Cerebellar nuclear complex (tissue), 1 donor: Measurements from ENCODE around the gene PDS5B.
"Not testable (repeated sequence)": the region's sequence is repeated elsewhere in the genome, so short reads cannot be mapped to it uniquely, and the experiment has no call there.

Experiments used
- DNase-seq, 2 experiments: peaks; one replicate each; lab custom pipeline; 2025; lab: John Stamatoyannopoulos, UW

The PDS5B gene

DNA sequence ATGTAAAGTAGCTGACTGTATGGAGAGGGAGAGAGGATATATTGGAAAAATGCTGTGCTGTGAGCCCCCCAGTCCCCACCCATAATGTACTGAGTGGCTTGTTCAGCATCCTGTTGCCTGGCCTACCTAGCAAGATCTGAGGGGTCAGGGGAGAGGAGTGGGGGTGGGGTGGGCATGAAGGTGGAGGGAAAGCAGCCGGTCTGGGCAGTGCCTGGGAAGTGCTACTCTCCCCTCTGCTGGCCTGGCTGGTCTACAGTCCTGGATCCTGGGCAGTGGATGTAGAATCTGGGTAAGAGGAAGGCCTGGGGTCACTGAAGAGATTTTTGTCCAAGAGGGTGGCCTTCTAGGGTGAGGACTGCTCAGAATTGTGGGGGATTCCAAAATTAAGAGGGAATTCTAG is 210.5 kb downstream of the PDS5B start:
- no peak for DNase-seq

DNA sequence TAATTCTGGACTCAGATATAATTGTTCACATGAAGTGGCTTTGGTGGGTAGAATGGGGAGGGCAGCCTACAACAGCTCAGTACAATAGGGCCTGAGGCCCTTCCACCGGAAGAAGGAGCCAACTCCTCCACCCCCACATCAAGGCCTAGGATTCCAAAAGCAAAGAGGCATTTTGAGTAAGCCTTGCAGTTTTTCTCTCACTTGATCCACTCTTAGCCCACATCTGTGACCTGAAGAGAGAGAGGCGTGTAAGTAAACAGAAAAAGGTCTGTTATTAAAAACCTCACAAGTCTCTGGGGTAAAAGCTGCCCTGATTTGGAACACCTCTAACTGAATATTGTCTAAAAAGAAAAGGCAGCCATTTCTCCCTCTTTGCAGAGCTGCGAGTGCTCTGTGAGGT is 215.9 kb downstream of the PDS5B start:
- DNase-seq: no peak

DNA sequence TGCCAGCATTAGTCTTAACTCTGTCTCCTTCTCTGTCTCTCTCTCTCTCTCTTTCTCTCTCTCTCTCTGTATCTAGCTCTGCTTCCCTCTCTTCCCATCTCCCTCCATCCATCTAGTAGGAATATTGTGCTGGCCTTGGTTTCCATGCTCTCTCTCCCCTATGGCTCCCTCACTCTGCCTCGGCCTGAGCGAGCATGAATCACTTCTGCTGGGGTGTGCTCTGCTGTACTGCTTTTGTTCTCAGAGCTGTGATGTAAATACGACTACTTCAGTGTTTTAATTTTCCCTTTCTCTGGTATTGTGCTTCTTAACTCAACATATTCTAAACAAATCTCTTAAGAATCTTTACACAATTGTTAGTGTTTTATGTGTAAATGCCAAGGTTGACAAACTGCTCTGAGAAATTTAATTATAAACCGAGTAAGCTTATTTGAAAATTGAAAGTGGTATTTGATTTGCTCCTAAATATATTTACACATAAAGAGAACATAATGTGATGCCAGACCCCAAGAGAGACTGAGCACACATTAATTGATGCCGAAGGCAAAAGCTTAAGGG is 218.5 kb downstream of the PDS5B start:
- DNase-seq: no peak

DNA sequence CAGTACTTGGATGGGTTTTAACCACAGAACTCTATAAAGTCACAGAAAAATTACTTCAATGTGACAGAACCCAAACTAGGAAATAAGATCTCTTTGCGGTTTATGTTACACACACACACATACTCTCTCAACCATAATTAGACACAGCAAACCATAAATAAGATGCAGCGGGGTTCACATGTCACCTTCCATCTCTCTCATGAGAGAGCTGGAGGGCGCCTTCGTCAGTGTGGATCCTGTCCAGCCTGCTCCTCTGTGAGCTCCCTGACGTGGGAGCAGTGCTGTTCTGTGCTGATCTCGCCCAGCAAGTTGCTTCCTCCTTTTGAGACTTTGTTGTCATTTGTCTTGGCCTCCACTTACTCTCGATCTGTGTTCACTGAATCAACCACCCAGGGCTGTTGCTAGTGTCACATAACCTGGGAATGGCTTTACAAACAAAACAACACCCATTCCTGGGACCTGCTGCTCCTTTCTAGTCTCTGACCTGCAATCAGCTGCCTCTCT is 225.1 kb downstream of the PDS5B start:
- no peak for DNase-seq

DNA sequence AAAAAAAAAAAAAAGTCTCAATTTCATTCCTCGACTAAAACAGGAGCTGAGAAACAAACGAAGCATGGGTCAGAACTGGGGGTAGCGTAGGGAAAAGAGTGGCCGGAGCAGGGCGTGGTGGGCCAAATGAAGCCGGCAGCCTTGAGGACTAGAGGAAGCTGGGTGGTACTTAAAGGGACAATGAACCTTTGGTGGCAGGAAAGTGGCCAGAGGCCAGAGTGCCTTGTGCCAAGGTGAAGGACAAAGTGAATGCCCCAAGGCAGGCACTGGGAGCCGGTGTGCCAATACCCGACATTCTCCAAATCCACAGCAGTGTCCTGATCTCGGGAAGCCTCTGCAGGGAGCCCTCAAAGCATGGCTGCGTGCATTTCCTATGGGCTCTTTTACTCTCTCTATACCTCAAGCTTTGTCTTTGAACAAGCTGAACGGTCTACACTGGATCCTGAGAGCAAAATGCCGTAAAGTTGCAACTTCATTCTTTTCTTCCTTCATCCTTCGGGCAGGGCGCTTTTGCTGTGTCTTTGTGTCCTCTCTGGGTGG is 235.0 kb downstream of the PDS5B start:
- DNase-seq: no peak

DNA sequence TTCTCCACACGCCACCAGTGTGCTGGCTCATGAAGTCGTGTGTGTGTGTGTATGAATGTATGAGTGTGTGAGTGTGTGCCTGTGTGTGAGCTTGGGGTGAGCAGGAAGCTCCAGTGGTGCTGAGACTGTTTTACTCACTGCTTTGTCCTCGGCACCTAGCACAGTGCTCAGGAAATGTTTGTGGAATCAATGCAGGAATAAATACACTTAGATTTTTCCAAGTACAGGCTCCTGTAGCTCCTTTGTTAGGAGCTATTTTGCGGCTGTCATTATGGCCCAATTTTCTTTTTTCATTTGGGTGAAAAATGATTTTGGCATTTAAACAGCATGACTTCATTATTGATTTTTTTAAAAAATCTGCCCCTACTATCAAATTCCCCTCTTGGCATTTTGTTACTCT is 236.5 kb downstream of the PDS5B start:
- no peak for DNase-seq

DNA sequence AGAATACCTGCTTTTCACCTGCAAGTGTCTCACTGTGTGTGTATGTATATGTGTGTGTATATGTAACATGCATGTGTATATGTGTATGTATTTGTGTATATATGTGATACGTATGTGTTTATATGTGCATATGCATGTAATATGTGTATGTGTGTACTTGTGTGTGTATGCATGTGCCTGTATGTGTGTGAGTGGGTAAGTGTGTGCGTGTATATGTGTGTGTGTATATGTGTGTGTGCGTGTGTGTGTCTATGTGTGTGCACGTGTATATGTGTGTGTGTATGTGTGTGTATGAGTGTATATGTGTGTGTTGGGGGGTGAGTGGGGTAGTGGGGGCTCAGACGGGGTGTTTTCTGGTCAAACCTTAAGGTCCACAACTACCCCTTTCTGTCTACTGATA is 237.3 kb downstream of the PDS5B start:
- DNase-seq: no peak

DNA sequence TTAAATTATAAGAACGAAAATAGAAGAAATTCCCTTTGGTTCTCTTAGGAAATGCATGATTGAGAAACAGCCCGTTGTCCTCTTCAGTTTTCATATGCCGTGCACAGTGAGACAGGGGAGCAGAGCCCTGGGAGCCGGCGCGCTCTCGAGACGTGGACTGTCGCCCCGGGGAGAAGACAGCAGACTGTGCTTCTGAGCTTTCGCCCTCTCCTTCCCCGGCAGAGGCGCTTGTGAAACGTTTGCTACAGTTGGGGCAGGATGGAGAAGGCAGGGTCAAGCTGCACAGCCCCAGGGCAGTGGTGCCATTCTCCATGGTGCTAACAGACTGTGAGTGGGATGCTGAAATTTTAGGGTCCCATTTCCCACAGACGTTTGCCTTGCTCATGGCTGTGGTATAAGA is 237.8 kb downstream of the PDS5B start:
- no peak for DNase-seq

DNA sequence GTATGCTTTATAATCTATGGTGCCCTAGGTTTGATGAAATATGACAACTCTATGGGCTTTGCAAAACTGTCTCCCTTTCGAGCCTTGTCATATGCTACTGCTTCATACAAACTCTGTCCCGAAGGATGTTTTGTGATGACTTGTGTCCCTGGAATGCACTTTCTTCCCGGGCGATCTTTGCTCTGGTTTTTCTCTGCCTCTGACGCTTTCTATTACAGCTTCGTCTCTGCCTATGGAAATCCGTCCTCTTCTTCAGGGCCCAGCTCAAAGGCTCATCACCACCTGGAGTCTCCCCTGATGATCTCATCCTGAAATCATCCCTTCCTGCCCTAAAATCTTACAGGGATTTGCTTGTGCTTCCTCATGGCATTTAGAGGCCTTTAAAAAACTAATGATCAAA is 238.4 kb downstream of the PDS5B start:
- no peak for DNase-seq

DNA sequence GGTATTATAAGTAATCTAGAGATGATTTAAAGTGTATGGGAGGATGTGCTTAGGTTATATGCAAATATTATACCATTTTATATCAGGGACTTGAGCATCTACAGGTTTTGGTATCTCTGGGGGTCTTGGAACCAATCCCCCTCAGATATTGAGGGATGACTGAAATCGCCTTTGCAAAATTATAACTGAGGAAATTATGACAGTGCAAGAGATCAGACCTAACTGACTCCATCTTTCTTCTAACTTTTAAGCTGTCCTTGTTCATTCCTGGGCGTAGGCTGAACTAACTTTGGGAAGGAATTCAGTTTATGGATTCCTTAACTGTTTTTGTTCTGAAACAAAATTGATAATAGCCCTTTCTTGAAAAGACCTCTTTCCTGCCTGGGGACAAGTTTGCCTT is 239.2 kb downstream of the PDS5B start:
- DNase-seq: no peak

DNA sequence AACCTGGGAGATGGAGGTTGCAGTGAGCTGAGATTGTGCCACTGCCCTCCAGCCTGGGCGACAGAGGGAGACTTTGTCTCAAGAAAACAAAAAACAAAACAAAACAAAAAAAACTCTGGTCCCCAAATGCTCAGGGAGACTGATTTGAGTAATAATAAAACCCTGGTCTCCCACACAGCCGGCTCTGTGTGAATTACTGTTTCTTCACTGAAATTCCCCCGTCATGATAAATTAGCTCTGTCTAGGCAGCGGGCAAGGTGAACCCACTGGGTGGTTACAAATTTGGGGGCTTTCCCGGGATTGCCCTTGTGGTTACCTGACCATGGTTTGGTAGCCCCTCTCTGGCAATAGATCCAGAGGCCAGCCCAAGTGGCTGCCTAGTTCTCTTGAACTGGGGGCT is 240.1 kb downstream of the PDS5B start:
- DNase-seq: not testable (repeated sequence)
